ENCODE data around the gene CAMKMT. TPM values are rescaled to one million over a fixed set of nuclear protein-coding genes. Genes with fewer than 3 reads are reported as not detected.

CAMKMT gene
- total and polyA plus RNA-seq, 9 of the 15 experiments (the other 6 are each of a cell fraction or from before 2014, with no cell fraction given): 1.6 to 15.3 (median 7.4) TPM

DNA sequence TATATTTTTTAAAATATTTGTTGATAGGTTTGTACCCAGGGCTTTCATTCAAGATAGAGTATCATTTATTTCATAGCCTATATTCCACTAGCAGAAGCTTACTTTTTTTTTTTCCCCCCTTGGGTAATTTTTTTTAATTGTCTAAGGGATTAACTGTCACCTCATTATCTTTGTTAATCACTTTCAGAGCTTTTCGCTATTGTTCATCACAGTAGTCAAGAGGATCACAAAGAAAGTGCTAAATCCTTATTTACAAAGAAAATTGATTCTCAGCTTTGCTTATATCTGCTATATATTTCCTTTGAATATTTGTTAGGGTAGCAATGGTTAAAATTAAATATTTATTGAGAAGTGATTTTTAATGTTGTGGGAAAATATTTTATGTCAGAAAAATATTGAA lies 59.0 kb downstream of the CAMKMT start:
- intact Hi-C loops (cut with micrococcal nuclease) (no loop called here), in situ Hi-C loops (cut with MboI) (no loop called here)
- H4K20me1 ChIP-seq (replicated peaks; ENCODE audit: control insufficient read depth, insufficient read depth, low read length): no peaks in the 10 kb centered on the region
- POLR2A ChIA-PET: no interaction called here
- no peaks in the 10 kb centered on the region for H3K9me1 ChIP-seq (ENCODE audit: control insufficient read depth, insufficient read depth, low read length)
- no peak overlapping the region for H3K9ac ChIP-seq (ENCODE audit: insufficient read depth in 1 of 2, low read depth in 2 of 2, low read length in 2 of 2)
- no peaks in the 10 kb centered on the region for H3K27me3 ChIP-seq (ENCODE audit: control insufficient read depth in 2 of 2, insufficient read depth in 2 of 2, low read length in 2 of 2)
- CTCF ChIA-PET (ENCODE audit: low intra/inter-chr PET ratio): no interaction called here
- WGBS (ENCODE audit: insufficient coverage, low coverage, missing lambda C conversion rate): 75% methylated on average over 1 of the region's 1 CpG
- TF ChIP-seq RFX7 (CRISPR knock-in tag; IDR thresholded peaks at IDR 0.05) (no peak), ZBTB17 (CRISPR knock-in tag; IDR thresholded peaks at IDR 0.05) (no peak), CHCHD3 (CRISPR knock-in tag; IDR thresholded peaks at IDR 0.05) (no peak), NR4A1 (CRISPR knock-in tag; IDR thresholded peaks at IDR 0.05) (no peak), NR4A1 (tag; IDR thresholded peaks at IDR 0.05) (no peak), RBM39 (optimal IDR thresholded peaks at IDR 0.05; ENCODE audit: low read depth, low read length) (no peak), SUPT5H (IDR thresholded peaks at IDR 0.05) (no peak), ILF3 (IDR thresholded peaks at IDR 0.05; ENCODE audit: borderline replicate concordance) (no peak), ESRRA (IDR thresholded peaks at IDR 0.05; ENCODE audit: borderline replicate concordance, low read depth) (no peak), KDM5B (IDR thresholded peaks at IDR 0.05; ENCODE audit: insufficient replicate concordance, low read depth, low read length) (no peak), BACH1 (tag; IDR thresholded peaks at IDR 0.05) (no peak), PRDM10 (IDR thresholded peaks at IDR 0.05; ENCODE audit: partially characterized antibody) (no peak), SMARCA5 (IDR thresholded peaks at IDR 0.05) (no peak)
- TF ChIP-seq, protein P1, sequence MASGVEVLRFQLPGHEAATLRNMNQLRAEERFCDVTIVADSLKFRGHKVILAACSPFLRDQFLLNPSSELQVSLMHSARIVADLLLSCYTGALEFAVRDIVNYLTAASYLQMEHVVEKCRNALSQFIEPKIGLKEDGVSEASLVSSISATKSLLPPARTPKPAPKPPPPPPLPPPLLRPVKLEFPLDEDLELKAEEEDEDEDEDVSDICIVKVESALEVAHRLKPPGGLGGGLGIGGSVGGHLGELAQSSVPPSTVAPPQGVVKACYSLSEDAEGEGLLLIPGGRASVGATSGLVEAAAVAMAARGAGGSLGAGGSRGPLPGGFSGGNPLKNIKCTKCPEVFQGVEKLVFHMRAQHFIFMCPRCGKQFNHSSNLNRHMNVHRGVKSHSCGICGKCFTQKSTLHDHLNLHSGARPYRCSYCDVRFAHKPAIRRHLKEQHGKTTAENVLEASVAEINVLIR (CRISPR knock-in tag; IDR thresholded peaks at IDR 0.05): no peak
- H3K4me1 ChIP-seq (replicated peaks in 1 of 2; ENCODE audit: control insufficient read depth in 2 of 2, insufficient read depth in 2 of 2, low read length in 2 of 2): no peaks in the 10 kb centered on the region
- H3K36me3 ChIP-seq (ENCODE audit: control insufficient read depth, insufficient read depth, low read length): no peaks in the 10 kb centered on the region
- no TSS peak for BruUV-seq (replicated peaks)
- no peak overlapping the region for H3K4me3 ChIP-seq
- no peak overlapping the region for H2AFZ ChIP-seq (ENCODE audit: low read depth, low read length)
- no peak overlapping the region for H3K4me2 ChIP-seq (ENCODE audit: insufficient read depth, low read length)
- H3K27ac ChIP-seq (ENCODE audit: extremely low read depth, low read depth, low read length): no peak overlapping the region
- peaks cover 2% of the 10 kb centered on the region; the same call in 1 of the 2 replicates for H3K9me3 ChIP-seq (replicated peaks; ENCODE audit: control insufficient read depth, insufficient read depth, low read depth, low read length)
- ATAC-seq (no peak), FAIRE-seq (no peak), DNase-seq (ENCODE audit: extremely low read depth in 1 of 4, low spot score in 3 of 4) (no peak)
- H3K79me2 ChIP-seq (ENCODE audit: control insufficient read depth, insufficient read depth, low read length): no peaks in the 10 kb centered on the region
